Fibroblast of skin of right biceps (primary cell): ENCODE measurements around the gene SMCO3.

ENCODE experiments used
- DNase-seq: peaks from one replicate; pipeline ENCODE4 v3.0.0-alpha.2; 2013

Gene SMCO3

DNA sequence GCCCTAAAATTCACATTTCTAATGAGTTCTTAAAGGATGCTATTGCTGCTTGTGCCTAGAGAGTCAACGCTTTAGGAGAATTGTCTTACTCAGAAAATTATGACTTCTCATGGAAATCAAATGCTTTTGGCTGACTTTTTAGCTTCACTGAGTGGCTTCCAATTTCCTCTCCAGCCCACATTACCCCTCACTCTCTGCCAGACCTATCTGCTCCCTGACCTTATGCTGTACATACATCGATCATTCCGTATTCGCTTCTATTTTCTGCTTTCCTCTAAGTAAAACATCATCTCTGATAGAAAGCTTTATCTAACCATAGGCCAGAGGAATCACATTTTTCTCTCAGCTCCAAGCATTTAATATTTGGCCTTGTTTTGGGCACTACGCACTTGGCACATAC, 12.5 kb upstream of the SMCO3 start:
- DNase-seq = no peak

DNA sequence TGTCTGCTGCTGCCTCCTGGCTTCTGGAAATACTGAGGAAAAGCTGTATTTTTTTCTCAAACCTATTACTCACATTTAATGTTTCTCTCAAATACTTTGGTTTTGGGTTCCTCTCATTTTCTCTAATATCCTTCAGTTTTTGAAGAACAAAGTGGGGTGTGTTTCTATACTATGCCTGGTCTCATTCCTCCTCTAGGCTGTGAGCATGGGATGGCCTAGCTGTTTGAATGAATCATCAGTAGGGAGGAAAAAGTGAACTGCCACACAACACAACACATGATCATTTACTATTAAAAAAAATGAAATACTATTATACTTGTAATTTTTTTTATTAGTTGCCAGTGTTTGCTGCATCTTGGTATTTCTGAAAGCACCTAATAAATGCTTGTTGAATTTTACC, 11.3 kb upstream of the SMCO3 start:
- no peak for DNase-seq

DNA sequence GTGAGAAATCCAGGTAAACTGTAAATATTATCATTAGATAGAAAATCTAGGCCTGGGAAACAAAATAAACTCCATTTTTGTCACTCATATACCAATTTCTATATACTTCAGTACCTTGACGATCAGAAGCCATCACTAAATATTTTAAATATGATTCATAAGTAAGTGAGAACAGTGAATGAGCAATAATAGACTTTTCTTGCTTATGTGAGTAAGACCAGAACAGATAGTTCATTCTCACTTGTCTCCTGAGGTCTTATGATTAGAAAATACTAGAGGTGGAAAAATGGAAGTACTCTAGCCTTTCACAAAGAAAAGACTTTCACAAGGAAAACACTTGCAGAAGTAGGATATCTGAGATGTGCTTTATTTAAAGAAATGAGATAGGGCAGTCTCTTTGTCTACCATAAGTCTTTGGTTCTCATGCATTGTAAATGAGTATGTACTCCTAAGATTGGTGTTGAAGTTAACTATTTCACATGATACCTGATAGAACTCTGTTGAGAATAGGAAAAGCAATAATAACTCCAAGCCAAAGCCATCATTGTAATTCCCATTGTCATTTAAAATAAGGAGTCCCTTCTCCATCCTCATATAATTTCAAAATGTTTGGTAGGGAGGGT, 10.1 kb upstream of the SMCO3 start:
- DNase-seq = no peak

DNA sequence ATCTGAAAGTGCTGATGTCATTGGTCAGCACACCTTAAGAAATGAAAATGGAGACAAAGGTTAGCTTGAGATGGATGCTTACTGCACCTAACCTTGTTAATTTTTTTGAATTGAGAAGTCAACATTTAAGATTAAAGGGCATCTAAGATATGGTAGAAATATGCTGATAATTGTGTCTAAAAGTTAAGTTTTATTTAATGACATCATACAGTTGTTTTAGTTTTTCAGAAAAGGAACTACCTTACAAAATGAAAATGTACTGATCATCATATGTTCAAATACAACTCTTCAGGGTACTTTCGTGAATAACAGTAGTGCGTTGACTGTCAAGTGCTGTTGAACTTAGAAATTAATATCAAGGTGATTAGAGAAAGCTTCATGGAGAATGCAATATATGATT, 2.5 kb downstream of the SMCO3 start:
- no peak for DNase-seq

DNA sequence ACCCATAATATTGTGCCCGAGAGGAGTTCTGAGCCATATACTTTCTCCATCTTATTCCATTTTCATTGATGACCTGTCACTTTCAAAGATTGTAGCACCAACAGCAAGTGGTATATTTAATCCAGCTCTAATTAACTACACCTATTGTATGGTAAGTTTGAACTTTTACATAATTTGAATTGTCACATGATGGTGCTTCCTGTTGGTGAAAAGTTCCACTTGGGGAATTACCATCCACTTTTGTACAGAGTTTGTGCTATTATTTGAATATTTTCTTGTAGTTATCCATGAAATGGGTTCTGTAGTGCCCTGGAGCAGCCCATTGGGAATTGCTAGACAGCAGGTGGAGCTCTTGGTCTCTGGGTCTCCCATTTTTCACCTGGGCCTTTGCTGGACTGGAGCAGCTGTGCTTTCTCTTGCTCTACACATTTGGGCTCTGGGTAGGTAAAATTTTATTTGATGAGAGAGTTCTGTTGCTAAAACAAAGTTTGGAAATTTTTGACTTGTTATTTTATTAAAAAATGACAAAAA, 3.0 kb downstream of the SMCO3 start:
- peak; percentile 8 for DNase-seq

DNA sequence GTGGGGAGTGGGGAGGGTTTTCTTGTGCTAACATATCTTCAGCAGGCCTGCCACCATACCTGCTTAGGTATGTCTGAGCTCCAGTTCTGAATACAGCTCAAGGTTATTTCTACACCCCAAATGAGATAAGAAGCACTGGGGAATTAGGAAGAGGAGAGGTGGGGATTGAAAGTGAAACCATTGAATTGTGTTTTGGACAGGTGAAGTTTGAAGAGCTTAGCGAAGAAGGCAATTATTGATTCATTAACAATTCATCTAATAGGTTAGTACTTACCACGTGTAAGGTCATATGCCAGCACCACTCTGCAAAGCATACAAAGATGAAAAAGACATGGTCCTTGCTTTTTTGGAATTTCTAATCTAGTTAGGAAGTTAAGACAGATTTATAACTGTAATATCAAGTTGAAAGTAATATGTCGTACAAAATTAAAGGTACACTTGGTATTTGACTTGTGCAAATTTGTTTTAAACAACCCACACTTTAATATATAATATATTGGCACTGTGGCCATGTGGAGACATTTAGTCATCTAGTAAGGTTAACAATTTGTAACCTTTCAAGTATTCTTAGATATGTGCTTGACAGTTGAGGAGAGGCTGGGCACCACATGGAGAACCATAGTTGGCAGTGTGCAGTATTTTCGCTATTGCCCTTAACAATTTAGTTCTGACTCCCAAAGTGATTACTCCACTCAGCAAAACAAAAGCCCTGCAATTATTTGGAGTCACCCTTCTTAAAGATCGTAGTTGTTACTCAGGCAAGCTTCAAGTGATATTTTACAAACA, 3.6 kb downstream of the SMCO3 start:
- no peak for DNase-seq

DNA sequence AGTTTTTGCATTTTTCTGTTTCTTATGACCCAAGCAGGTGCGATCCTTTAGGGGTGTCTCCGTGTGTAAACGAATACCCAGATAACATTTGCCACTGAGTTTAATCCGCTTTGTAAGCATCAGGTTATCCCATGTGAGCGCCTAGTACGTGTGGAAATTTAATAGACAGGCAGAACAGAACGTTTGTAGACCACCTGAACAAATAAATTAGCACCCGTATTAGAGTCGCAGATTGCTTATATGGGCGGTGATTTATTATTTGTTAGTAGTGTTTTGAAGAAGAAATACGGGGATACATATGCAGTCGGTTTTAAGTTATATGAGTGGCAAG, 10.2 kb downstream of the SMCO3 start:
- DNase-seq = no peak

DNA sequence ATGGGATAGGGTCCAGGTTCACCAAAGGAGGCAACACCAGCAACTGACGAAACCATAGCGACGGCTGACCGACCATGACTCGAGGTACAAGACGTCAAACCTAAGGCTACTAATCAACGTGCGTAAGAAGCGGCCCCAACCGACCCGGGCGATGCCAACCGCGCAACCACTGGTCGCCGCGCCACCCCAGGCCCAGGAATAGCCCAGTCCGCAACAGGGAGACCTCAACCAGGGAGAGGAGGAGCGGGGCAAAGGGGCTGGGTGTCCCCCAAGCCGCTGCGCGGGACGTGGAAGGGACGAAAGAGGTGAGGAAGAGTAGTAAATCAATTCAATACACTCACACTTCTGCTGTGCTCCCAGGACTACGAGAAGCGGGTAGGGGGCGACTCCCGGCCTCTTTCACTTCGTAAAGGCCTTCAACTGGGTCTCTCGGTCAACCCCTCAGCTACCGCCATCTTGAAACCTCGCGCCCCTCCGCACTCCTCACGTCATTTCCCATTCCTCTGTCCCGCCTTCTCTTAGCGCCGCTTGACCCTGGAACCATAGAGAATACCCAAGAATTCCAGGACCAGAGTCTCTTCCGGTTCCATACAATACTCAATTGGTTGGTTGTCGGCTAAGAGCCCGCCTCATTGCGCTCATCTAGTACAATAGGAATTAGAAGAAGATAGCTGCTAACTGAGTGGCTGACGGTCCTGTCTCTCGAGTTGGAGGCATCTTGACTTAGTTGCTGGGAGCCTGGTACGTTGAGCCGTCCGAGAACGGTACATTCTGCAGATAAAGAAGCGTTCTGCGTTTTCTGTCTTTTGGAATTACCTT, 10.8 kb downstream of the SMCO3 start, which contains the start of the genes C12orf60 and WBP11:
Gene C12orf60, plus strand, starts transcription at position 660 of the 819 bp plus-strand sequence. CDS start 19,266 bp downstream, outside the sequence.
Gene WBP11, minus strand, starts transcription at position 468 of the 819 bp plus-strand sequence. CDS start 2,095 bp downstream, outside the sequence.
- peak; percentile 99 for DNase-seq

DNA sequence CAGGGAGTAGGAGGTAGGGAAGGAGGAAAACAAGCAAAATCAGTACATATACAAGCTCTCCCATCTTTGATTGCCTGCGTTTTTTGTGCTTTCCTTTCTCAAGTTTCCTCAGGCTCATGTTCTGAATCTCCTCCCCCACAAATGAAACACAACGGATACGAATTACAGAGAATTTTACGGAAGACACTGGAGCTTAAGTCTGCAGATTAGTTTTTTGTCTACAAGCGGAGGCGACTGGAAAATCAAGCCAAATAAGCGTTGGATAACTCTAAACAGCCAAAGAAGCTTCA, 11.3 kb downstream of the SMCO3 start:
- DNase-seq = no peak

DNA sequence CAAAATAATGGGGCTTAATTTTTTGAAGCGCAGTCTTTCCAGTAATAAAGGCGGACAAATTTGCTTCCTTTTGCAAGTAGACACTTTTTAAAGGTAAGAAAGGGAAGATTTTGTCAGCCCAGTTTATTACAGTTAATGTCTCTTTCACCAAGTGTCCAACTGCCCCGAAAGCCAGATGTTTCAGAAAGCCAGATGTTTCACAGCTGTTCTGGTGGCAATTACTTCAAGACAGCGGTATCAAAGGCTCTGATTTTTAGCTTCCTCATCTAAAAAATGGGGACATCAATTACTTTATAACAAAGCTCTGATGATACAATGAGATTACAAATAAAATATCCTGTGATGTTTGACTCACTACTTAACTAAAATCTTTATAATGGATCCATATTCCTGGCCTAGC, 11.7 kb downstream of the SMCO3 start:
- DNase-seq = no peak

DNA sequence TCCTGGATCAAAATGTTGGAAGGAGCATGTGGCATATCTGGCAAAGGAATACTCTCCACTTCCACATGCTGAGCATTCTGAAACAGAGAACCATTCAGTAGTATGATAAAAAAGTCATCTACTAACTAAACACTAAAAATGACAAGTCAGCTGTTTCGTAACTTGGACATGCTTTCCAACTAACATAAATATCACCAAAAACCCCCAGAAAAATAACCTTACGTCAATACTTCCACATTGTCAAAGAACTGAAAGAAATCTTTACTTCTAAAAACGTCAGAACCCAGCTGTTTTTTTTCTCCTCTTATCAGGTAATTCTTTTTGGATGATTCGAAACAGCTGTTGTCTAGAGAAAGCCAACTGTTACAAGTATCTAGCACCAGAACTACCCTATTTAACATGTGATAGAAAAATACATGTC, 18.9 kb downstream of the SMCO3 start:
- DNase-seq = no peak

DNA sequence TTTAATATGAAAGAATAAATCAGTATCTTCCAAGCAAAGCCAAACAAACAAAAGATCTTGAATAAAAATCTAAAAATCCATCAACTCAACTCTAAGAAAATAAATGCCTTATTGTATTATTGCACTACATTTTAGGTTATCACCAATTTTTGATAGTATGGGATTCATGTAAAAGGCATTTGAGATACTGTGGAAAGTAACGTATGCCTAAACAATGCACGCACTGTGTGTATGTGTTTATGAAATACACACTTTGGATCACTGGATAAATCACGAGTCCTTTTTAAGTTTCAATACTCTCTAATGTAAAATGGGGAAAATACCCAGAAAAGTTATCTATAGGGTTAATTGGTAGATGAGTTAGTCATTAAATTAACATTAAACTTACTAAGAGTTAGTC, 28.4 kb downstream of the SMCO3 start:
- no peak for DNase-seq

DNA sequence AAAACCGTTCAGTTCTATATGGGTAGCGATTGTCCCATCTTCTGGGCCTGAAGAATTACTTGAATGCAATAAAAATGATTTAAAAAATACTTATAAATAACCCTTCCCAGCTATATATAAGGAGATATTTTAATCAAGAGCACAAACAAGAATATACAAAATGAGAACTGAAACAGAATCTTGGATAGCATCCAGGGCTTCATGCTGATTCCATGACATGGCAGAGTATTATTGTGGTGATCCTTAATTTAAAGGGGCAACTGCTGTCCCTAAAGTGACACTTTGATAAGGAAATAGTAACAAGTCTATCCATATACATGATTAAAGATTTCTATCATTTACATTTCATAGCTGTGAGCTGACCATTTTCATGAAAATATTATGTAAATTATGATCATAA, 29.5 kb downstream of the SMCO3 start:
- no peak for DNase-seq

DNA sequence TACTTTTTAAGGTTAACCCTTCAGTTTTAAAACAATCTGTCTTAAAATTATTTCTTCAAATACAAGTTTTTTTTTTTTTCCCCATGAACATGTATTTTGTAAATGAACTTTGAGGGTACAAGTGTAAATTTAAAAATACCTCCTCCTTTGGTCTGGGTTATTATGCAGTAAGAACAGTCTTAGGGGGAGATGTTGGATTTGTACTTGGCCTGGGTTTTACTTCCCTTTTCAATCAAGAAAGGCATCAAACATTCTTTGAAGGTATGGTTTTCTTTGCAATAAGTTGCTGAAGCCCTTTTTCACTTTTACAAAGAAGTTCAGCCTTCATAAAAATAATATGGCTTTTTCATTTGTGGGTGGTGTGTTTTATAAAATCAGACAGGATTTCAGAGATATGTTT, 31.2 kb downstream of the SMCO3 start:
- no peak for DNase-seq

DNA sequence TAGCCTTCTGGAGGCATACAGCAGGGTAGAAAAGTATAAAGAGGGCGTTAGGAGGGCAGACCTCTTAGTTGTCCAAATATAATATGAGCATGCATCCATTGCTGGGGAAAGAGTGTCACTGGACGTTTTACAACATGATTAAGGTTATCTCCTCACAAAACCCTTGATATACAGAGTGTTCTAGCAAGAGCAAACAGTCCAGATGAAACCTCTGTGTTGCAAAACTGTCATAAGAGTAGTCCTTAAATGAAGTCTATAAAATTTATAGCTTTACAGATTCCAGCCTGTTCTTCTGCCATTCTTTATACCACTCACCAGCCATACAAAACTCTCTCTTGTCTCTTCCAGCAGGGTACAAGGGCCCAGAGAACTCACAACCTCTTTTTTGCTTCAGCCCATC, 32.4 kb downstream of the SMCO3 start:
- no peak for DNase-seq

DNA sequence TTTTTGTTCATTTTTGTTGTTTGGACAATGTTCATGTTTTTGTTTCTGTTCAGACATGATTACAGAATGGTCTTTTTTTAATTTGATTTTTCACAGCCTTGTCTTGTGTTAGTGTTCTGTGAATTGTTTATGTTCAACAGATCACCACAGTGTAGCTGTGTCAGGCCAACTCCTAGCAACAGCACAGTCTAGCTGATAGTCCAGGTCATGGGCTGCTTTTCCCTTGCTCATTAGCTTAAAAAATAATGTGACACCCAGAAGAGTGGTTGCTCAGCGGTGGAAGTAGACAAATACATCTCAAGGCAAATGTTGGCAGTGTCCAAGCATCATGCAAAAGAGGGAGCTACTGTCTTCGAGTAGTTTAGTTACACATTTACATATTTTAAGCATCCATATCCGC, 33.1 kb downstream of the SMCO3 start:
- DNase-seq = no peak

DNA sequence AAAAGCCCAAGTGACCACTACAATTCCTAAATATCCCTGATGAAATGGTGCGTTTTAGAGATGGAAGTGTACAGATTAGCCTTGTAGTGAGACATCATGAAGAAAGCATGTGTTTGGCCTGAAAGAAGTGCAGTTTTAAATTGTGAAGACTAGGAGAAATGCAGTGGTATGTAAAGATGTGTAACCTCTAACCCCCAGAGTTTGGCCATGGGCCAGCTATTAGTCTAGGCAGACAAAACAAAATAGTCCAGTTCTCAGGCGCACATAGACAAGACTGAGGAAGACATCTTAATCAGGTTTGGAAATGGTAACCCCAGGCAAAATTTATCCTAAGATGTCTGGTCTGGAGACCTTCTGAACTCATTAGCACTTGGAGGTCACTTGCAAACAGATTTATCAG, 34.1 kb downstream of the SMCO3 start:
- DNase-seq = no peak

DNA sequence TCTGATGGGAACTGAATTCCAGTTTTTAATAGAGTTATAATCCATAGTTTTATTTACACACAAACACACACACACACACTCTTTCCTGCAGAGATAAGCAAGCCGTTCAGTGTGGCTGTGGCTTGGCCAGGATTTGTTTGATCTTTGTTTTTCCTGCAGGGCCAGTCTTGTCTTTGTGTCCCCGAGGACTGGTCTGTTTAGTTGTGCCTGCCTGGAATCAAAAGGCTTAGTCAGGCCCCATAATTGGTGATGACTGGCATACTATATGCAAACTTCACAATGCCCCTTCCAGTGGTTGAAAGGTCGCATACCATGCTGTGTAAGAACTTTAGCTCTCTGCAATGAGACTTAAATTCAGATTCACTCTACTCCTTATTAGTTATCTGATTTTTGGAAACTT, 36.7 kb downstream of the SMCO3 start:
- no peak for DNase-seq

DNA sequence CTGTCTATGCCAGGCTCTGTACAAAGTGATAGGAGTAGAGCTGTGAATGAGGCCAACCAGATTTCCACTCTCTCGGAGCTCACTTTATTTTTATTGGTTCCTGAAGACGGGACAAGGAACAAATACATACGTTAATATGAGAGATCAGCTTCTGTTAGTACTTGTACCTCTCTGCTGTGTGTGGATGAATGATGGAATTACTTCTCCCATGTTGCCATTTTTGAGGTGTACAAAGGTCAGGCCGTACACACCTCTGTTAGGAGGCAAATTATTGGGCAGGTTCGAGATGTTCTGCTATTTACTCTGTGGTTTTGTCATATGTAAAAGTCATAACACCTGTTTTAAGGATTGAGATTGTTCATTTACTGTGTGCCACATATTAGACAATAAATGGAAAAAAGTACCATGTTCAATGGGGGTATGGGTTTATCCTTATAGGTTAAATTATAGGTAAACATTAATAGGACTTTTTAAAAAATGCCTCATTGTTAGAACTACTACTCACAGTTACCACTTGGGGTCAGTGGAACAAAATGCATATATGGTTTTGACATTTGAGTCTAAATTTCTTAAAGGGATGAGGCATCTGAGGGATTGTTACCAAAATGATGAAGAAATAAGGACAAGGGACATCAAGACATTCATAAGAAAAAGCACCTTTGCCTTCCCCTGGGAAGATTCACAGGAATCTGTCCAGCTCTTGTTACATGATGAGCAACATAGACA, 37.6 kb downstream of the SMCO3 start:
- DNase-seq = no peak

DNA sequence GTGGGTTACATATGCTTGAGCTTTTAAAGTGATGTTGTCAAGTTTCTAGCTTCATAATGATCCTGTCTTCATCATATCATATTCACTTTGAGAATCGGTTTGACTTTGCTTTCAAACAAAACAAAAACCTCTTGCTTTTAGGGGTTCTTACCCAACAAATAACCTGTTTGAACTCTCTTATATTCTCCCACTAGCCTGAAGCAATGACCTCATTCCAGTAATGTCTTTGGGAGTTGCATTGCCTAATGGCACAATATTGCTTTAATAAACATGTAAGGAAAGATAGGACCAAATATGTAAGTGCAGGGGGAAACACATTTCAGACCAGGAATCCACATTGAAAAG, 38.4 kb downstream of the SMCO3 start:
- no peak for DNase-seq

DNA sequence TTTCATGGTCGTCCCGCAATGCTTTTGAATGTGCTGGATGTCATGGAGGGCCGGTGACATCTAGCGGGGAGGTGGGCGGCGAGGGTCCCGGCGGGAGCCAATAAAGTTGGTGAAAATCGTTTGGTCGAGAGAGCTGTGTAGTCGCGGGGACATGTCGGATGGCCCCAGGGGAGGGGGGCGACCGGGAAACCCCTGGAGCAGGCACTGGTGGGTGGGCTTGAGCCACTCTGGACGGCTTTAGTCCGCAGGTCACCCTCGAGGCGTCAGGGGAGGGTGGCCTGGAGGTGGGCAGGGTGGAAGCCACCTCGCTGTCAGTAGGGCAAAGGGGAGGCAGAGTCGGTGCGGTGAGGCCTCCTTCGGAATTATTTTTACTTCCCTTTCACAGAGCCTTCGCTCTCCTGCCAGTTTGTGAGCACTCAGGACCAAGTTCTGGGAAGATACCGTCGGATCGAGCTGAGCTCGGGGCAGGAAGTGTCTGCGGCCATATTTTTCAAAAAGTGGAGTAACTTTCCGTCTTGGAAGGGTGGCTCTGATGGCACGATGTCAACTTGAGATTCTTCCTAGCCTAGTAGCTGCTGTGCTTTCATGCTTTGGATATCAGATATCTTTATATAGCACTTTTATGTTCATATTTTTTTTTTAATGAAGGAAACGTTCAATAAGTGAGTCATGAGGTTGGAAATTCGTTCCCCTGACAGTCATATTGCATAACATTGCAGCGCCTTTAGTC, 38.9 kb downstream of the SMCO3 start:
- DNase-seq = peak; percentile 77
